ENCODE data around the gene CLDN15.
"Not testable (repeated sequence)": the region's sequence is repeated elsewhere in the genome, so short reads cannot be mapped to it uniquely, and the experiment has no call there.

Gene CLDN15

DNA sequence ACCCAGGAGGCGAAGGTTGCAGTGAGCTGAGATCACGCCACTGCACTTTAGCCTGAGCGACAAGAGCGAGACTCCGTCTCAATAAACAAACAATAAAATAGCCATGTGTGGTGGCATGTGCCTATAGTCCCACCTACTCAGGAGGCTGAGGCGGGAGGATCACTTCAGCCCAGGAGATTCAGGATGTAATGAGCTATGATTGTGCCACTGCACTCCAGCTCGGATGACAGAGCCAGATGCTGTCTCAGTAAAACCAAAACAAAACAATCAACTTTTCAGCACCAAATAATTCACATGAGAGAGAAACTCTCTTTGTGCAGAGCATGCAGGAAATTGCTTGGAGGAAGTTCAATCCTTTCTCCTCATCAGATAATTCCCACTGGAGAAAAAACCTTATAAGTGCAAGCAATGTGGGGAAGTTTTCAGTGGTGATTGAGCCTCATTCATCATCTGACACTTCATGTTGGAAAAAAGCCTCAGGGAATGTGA is 20.7 kb upstream of the CLDN15 start:
- Histone ChIP-seq H3K36me3 (no peaks in the 10 kb centered on the region), H3K9me3 (no peaks in the 10 kb centered on the region), H3K4me3 (no peak overlapping the region), H3K4me1 (no peaks in the 10 kb centered on the region), H3K27ac (no peak overlapping the region), H3K27me3 (peaks cover 0 to 23% of the 10 kb centered on the region in 2 donors)
- no peak for DNase-seq
- TF ChIP-seq, protein P1, sequence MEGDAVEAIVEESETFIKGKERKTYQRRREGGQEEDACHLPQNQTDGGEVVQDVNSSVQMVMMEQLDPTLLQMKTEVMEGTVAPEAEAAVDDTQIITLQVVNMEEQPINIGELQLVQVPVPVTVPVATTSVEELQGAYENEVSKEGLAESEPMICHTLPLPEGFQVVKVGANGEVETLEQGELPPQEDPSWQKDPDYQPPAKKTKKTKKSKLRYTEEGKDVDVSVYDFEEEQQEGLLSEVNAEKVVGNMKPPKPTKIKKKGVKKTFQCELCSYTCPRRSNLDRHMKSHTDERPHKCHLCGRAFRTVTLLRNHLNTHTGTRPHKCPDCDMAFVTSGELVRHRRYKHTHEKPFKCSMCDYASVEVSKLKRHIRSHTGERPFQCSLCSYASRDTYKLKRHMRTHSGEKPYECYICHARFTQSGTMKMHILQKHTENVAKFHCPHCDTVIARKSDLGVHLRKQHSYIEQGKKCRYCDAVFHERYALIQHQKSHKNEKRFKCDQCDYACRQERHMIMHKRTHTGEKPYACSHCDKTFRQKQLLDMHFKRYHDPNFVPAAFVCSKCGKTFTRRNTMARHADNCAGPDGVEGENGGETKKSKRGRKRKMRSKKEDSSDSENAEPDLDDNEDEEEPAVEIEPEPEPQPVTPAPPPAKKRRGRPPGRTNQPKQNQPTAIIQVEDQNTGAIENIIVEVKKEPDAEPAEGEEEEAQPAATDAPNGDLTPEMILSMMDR (IDR thresholded peaks at IDR 0.05), result no peak
- intact Hi-C loops (cut with DNase I; ENCODE audit: low total_unique reads), result no loop called here

DNA sequence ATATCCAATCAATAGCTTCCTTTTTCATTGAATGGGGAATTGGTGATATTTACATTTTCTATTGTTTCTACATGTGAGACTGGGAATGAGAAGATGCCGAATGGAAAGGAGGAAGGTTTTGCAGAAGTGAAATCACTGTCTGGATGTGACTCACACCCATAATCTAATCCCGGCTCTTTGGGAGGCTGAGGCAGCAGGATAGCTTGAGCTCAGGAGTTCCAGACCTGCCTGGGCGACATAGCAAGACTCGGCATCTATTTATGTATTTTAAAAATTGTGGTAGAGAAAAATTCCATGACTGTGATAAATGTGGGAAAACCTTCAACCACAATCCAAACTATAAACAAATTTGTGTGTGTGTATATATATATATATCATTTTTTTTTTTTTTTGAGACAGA is 18.2 kb upstream of the CLDN15 start:
- no peak for DNase-seq

DNA sequence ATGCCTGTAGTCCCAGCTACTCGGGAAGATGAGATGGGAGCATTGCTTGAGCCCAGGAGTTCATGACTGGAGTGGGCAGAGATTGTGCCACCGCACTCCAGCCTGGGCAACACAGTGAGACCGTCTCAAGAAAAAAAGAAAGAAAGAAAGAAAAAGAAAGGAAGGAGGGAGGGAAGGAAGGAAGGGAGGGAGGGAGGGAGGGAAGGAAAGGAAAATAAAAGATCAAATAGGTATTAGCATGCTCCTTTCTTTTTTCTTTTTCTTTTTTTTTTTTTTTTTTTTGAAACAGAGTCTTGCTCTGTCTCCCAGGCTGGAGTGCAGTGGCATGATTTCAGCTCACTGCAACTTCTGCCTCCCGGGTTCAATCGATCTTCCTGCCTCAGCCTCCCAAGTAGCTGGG is 15.6 kb upstream of the CLDN15 start:
- DNase-seq, H3K27me3 ChIP-seq, H3K4me3 ChIP-seq, H3K27ac ChIP-seq, H3K9me3 ChIP-seq: not testable (repeated sequence)
- peaks cover 0 to 13% (median 11%) of the 10 kb centered on the region in 3 donors for H3K36me3 ChIP-seq
- peaks cover 0 to 26% (median 20%) of the 10 kb centered on the region in 4 donors for H3K4me1 ChIP-seq
- intact Hi-C loops (cut with DNase I; ENCODE audit: low total_unique reads), result loop anchor here (2.0 to 5.0 kb wide), 2 partner anchors 34 to 166 kb away; partner anchors contain the start of genes TRIM56 and ZNHIT1

More for the DNA sequence above, 18.2 kb upstream of the CLDN15 start:
- intact Hi-C loops (cut with DNase I; ENCODE audit: low total_unique reads), result no loop called here
- Histone ChIP-seq H3K4me1 (peaks cover 0 to 15% (median 11%) of the 10 kb centered on the region in 4 donors), H3K36me3 (no peaks in the 10 kb centered on the region), H3K4me3 (no peak overlapping the region), H3K9me3 (no peaks in the 10 kb centered on the region), H3K27me3 (peaks cover 0 to 12% of the 10 kb centered on the region in 2 donors), H3K27ac (no peak overlapping the region)
- TF ChIP-seq, protein P1 (IDR thresholded peaks at IDR 0.05), result no peak

DNA sequence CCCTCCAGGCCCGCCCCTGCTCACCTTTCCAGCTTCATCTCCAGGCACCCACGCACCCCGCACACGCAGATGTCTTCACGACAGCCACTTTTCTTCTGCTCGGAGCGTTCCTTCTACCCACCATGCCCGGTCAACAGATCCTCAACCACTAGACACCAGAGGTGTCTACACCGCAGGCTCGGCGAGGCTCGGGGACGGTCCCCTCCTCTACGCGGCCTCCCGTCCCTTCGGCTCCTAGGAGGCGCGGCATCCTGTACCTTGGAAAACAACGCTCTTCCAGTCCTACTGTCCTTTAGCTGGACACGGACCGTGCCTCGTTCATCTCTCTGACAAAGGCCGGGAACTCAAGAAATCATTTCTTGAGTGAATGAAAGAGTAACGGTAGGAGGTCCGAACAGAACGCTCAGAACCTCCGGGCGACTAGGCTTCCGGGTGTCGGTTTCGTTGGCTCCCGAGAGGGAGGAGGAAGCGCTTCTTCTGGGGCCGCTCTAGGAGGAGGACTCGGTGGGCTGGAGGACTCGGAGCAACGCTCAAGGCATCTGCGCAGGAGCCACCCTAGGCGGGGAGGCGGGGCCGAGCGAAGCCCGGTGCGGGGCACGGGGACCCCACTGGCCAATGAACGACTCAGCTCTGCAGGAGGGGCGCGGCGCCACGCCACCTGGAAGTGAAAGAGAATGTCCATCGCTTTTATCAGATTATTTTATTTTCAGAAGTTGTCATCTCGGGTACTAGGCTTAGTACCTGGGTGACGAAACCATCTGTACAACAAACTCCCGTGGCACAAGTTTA is 14.5 kb upstream of the CLDN15 start:
- Histone ChIP-seq H3K9me3 (no peaks in the 10 kb centered on the region), H3K4me3 (peak overlapping the region; percentile 72 to 95), H3K27ac (peak overlapping the region; percentile 75 to 77), H3K36me3 (peaks cover 0 to 13% (median 11%) of the 10 kb centered on the region in 3 donors), H3K4me1 (peaks cover 0 to 26% (median 20%) of the 10 kb centered on the region in 4 donors), H3K27me3 (peaks cover 0 to under 1% of the 10 kb centered on the region in 2 donors)
- intact Hi-C loops (cut with DNase I; ENCODE audit: low total_unique reads), result loop anchor here (2.0 to 5.0 kb wide), 2 partner anchors 33 to 165 kb away; partner anchors contain the start of genes TRIM56 and ZNHIT1
- TF ChIP-seq, protein P1 (IDR thresholded peaks at IDR 0.05), result no peak
- DNase-seq, result peak; percentile 97 to 98

DNA sequence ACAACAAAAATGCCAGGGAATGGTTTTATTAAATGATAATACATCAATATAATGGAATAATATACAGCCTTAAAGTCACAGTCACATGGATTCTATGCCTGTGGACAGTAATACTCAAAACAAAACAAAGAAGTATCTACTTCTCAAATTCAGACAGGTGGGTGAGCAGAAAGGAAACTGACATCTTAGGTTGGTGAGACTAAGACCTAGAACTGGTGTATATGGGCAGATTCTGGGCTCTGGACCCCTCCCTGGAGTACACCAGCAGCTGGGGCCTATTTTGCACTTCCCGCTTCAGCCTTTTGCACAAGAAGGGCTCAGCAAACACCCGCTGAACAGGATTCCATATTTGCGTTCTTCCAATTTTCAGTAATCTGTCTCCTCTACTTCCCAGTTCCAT is 12.7 kb upstream of the CLDN15 start:
- intact Hi-C loops (cut with DNase I; ENCODE audit: low total_unique reads), result loop anchor here (5.0 kb wide), 1 partner anchor 163 kb away; the partner anchor contains the start of gene TRIM56
- H3K9me3 ChIP-seq, result no peaks in the 10 kb centered on the region

More for the DNA sequence above, 12.7 kb upstream of the CLDN15 start:
- DNase-seq, result no peak
- TF ChIP-seq, protein P1 (IDR thresholded peaks at IDR 0.05), result no peak
- Histone ChIP-seq H3K4me1 (peaks cover 2 to 36% (median 27%) of the 10 kb centered on the region in 4 donors), H3K4me3 (no peak overlapping the region), H3K36me3 (peaks cover 0 to 13% (median 11%) of the 10 kb centered on the region in 3 donors), H3K27me3 (no peaks in the 10 kb centered on the region), H3K27ac (no peak overlapping the region)

Data from tibial artery (tissue), 4 donors.